SK-N-SH (cell line): ENCODE data around the gene DENND1C. TPM values are rescaled to one million over a fixed set of nuclear protein-coding genes. Genes with fewer than 3 reads are reported as not detected.

Experiments
- CTCF ChIA-PET: fragments of 300-600, 350-600 bp; formaldehyde crosslinking; extraction: SDS; loops from one replicate; lab custom pipeline; 2021; lab: Yijun Ruan, JAX
- POLR2A ChIA-PET: fragments of 350-600 bp; sonication (Branson Sonifier 250); formaldehyde crosslinking; extraction: SDS; loops from one replicate; lab custom pipeline; 2020; ENCODE audit warnings: antibody characterized with exemption, inconsistent platforms; lab: Yijun Ruan, JAX
- DNase-seq: peaks from one replicate; pipeline ENCODE4 v3.0.0; 2012
- H2AFZ ChIP-seq: fragments of 200-600 bp; sonication (generic); 2 replicates; pipeline ENCODE4 v1.8.1; 2016; ENCODE audit warnings: antibody characterized with exemption, mild to moderate bottlenecking, low read depth
- H3F3A ChIP-seq: fragments of 200-600 bp; sonication (generic); replicated peaks from 2 replicates; pipeline ENCODE3; 2016; ENCODE audit warnings: antibody characterized with exemption, mild to moderate bottlenecking; ENCODE audit not compliant: insufficient read depth
- H3K27ac ChIP-seq, 2 experiments: fragments of 200-500 bp in 1 of 2; fragments of 200-600 bp in 1 of 2; sonication (Bioruptor generic) in 1 of 2; sonication (generic), shearing (Covaris generic) in 1 of 2; 2 replicates each; pipeline versions ENCODE4 v1.5.1 to v1.6.1; 2014 to 2016; ENCODE audit warnings: low read depth in 2 of 2, inconsistent platforms in 1 of 2, low read length in 1 of 2, mild to moderate bottlenecking in 1 of 2, mixed read lengths in 1 of 2
- H3K27me3 ChIP-seq: fragments of 200-600 bp; sonication (generic), shearing (Covaris generic); 2 replicates; pipeline ENCODE4 v1.6.1; 2016; ENCODE audit warnings: mixed run types; ENCODE audit not compliant: insufficient read depth
- H3K36me3 ChIP-seq, 2 experiments: fragments of 200-500 bp in 1 of 2; fragments of 200-600 bp in 1 of 2; sonication (Bioruptor generic) in 1 of 2; sonication (generic) in 1 of 2; replicated peaks in 1 of 2; 2 replicates each; pipeline versions ENCODE3 to v1.5.1; 2014 to 2016; ENCODE audit warnings: low read length in 1 of 2, mild to moderate bottlenecking in 1 of 2; ENCODE audit not compliant: insufficient read depth in 2 of 2, control insufficient read depth in 1 of 2
- H3K4me1 ChIP-seq, 2 experiments: fragments of 200-500 bp in 1 of 2; fragments of 200-600 bp in 1 of 2; sonication (Bioruptor generic) in 1 of 2; sonication (generic), shearing (Covaris generic) in 1 of 2; 2 replicates each; pipeline versions ENCODE4 v1.5.1 to v1.6.1; 2014 to 2016; ENCODE audit warnings: low read depth in 1 of 2, low read length in 1 of 2, mixed run types in 1 of 2; ENCODE audit not compliant: insufficient read depth in 2 of 2, control insufficient read depth in 1 of 2
- H3K4me2 ChIP-seq: fragments of 200-600 bp; sonication (generic), shearing (Covaris generic); 2 replicates; pipeline ENCODE4 v1.6.1; 2017; ENCODE audit warnings: mixed run types
- H3K4me3 ChIP-seq, 2 experiments: fragments of 200-500 bp in 1 of 2; fragments of 200-600 bp in 1 of 2; sonication (Bioruptor generic) in 1 of 2; sonication (generic), shearing (Covaris generic) in 1 of 2; 2 replicates each; pipeline versions ENCODE4 v1.5.1 to v1.8.1; 2014 to 2016; ENCODE audit warnings: low read depth in 2 of 2, inconsistent platforms in 1 of 2, low read length in 1 of 2, mild to moderate bottlenecking in 1 of 2, mixed read lengths in 1 of 2, moderate library complexity in 1 of 2
- H3K79me2 ChIP-seq: fragments of 200-600 bp; sonication (generic); 2 replicates; pipeline ENCODE4 v1.8.1; 2017; ENCODE audit warnings: mild to moderate bottlenecking; ENCODE audit not compliant: insufficient read depth
- H3K9ac ChIP-seq: fragments of 200-600 bp; sonication (generic); 2 replicates; pipeline ENCODE4 v1.6.1; 2017; ENCODE audit warnings: mixed run types
- H3K9me2 ChIP-seq: fragments of 200-600 bp; sonication (generic); 2 replicates; pipeline ENCODE4 v1.6.1; 2017; ENCODE audit warnings: mixed run types
- H3K9me3 ChIP-seq: fragments of 200-600 bp; sonication (generic); 2 replicates; pipeline ENCODE4 v1.6.1; 2017; ENCODE audit warnings: mixed run types, mild to moderate bottlenecking, moderate library complexity
- H4K20me1 ChIP-seq: fragments of 200-600 bp; sonication (generic); 2 replicates; pipeline ENCODE4 v1.6.1; 2017; ENCODE audit warnings: mild to moderate bottlenecking, mixed run types; ENCODE audit not compliant: insufficient read depth
- CHD2 ChIP-seq: fragments of 150-350 bp; IDR thresholded peaks from 2 replicates; pipeline ENCODE4 v1.6.1; 2018; ENCODE audit warnings: low read length; ENCODE audit not compliant: partially characterized antibody
- ELF1 ChIP-seq: IDR thresholded peaks from 2 replicates; pipeline ENCODE4 v1.4.0; 2012
- EP300 ChIP-seq, 2 experiments: IDR thresholded peaks; 2 replicates each; pipeline versions ENCODE4 v1.4.0 to v1.6.1; 2012; ENCODE audit warnings: borderline replicate concordance in 1 of 2, low read depth in 1 of 2, low read length in 1 of 2
- EZH2phosphoT487 ChIP-seq: fragments of 200-600 bp; sonication (generic); IDR thresholded peaks from 2 replicates; pipeline ENCODE4 v1.6.1; 2017; ENCODE audit warnings: low read depth, mixed run types, mild to moderate bottlenecking, antibody characterized with exemption, moderate library complexity, borderline replicate concordance
- FOXJ3 ChIP-seq: sonication (generic); formaldehyde crosslinking; IDR thresholded peaks from 2 replicates; pipeline ENCODE4 v1.5.1; 2020; ENCODE audit warnings: mild to moderate bottlenecking, missing genetic modification reagents
- GABPA ChIP-seq: IDR thresholded peaks from 2 replicates; pipeline ENCODE4 v1.4.0; 2012; ENCODE audit warnings: low read depth, mild to moderate bottlenecking
- GATA2 ChIP-seq: sonication (generic); formaldehyde crosslinking; IDR thresholded peaks from 2 replicates; pipeline ENCODE4 v1.5.0; 2020; ENCODE audit warnings: mild to moderate bottlenecking, missing genetic modification reagents
- JUND ChIP-seq: IDR thresholded peaks from 2 replicates; pipeline ENCODE4 v1.4.0; 2012
- MAX ChIP-seq: IDR thresholded peaks from 2 replicates; pipeline ENCODE4 v1.4.0; 2012; ENCODE audit warnings: low read depth
- MXI1 ChIP-seq: IDR thresholded peaks from 2 replicates; pipeline ENCODE4 v1.6.1; 2012; ENCODE audit warnings: mild to moderate bottlenecking, low read depth, low read length, improper control_type of control experiment
- NFIC ChIP-seq: IDR thresholded peaks from 2 replicates; pipeline ENCODE4 v1.4.0; 2012; ENCODE audit warnings: borderline replicate concordance
- NRF1 ChIP-seq: IDR thresholded peaks from 2 replicates; pipeline ENCODE4 v1.6.1; 2012; ENCODE audit warnings: low read depth, mild to moderate bottlenecking, low read length
- POLR2AphosphoS5 ChIP-seq: IDR thresholded peaks from 2 replicates; pipeline ENCODE4 v1.6.1; 2012; ENCODE audit warnings: low read depth, low read length
- RFX5 ChIP-seq: IDR thresholded peaks from 2 replicates; pipeline ENCODE4 v1.6.1; 2012; ENCODE audit warnings: mild to moderate bottlenecking, improper control_type of control experiment, low read length
- SMC3 ChIP-seq: IDR thresholded peaks from 2 replicates; pipeline ENCODE4 v1.6.1; 2012; ENCODE audit warnings: low read depth, low read length, improper control_type of control experiment
- TAF1 ChIP-seq: IDR thresholded peaks from 2 replicates; pipeline ENCODE4 v1.6.1; 2012; ENCODE audit warnings: low read depth, mild to moderate bottlenecking, low read length, moderate library complexity, borderline replicate concordance
- TEAD4 ChIP-seq: IDR thresholded peaks from 2 replicates; pipeline ENCODE4 v1.4.0; 2012; ENCODE audit warnings: mild to moderate bottlenecking, borderline replicate concordance; ENCODE audit not compliant: insufficient read depth
- USF2 ChIP-seq: fragments of 150-350 bp; IDR thresholded peaks from 2 replicates; pipeline ENCODE4 v1.6.1; 2017; ENCODE audit warnings: antibody characterized with exemption, low read length, low read depth, borderline replicate concordance
- WGBS: methylation state at CpG from one replicate; pipeline ENCODE4 v1.1.6; 2017; ENCODE audit warnings: low lambda C conversion rate; 5-methylcytosine and 5-hydroxymethylcytosine counted together
- polyA plus RNA-seq, 3 experiments: library from polyadenylated mRNA; depleted of rRNA; stranded (reverse); fragments of >200 nt; gene quantifications; 2 replicates each; pipeline ENCODE4 v1.2.3, GENCODE V29; 2012
- TF ChIP-seq, protein P1 (sequence below): IDR thresholded peaks from 2 replicates; pipeline ENCODE4 v1.6.1; 2012; ENCODE audit warnings: mild to moderate bottlenecking, low read depth, low read length, moderate library complexity
- TF ChIP-seq, protein P2 (sequence below): fragments of 200-600 bp; sonication (generic); IDR thresholded peaks from 2 replicates; pipeline ENCODE4 v1.6.1; 2017; ENCODE audit warnings: antibody characterized with exemption, mild to moderate bottlenecking, moderate library complexity
- TF ChIP-seq, protein P3 (sequence below): IDR thresholded peaks from 2 replicates; pipeline ENCODE4 v1.4.0; 2012; ENCODE audit warnings: low read depth, borderline replicate concordance

DENND1C gene
- polyA plus RNA-seq, 1 of the 3 experiments (the other 2 are of a cell fraction), result 0.05 TPM

GRCh38 chr19:6510618-6511017 is 29.0 kb upstream of the DENND1C start:
- Histone ChIP-seq H3K27ac (no peak overlapping the region), H3K4me1 (no peaks in the 10 kb centered on the region), H3K9me3 (no peaks in the 10 kb centered on the region), H4K20me1 (no peaks in the 10 kb centered on the region), H3K4me3 (no peak overlapping the region), H2AFZ (no peak overlapping the region), H3K9me2 (no peaks in the 10 kb centered on the region), H3K9ac (no peak overlapping the region), H3K79me2 (no peaks in the 10 kb centered on the region), H3K27me3 (no peaks in the 10 kb centered on the region), H3K36me3 (no peaks in the 10 kb centered on the region), H3K4me2 (no peak overlapping the region), H3F3A (no peaks in the 10 kb centered on the region)
- 58% methylated on average over 5 of the region's 7 CpGs for WGBS
- POLR2A ChIA-PET, result no interaction called here
- DNase-seq, result no peak
- TF ChIP-seq TAF1, result no peak
- no peak for TF ChIP-seq SMC3
- TF ChIP-seq RFX5, result no peak
- no peak for TF ChIP-seq FOXJ3
- no peak for TF ChIP-seq TEAD4
- no peak for TF ChIP-seq ELF1
- no peak for TF ChIP-seq EP300 (IDR thresholded peaks at IDR 0.05; ENCODE audit: borderline replicate concordance in 1 of 2, low read depth in 1 of 2, low read length in 1 of 2)
- no peak for TF ChIP-seq EZH2phosphoT487
- no peak for TF ChIP-seq JUND
- CTCF ChIA-PET, result no interaction called here

- ChIA-PET CTCF (no interaction called here), POLR2A (no interaction called here)
- 80% methylated on average over 17 of the region's 20 CpGs for WGBS
Measured at GRCh38 chr19:6509118-6509971, 27.8 kb upstream of the DENND1C start.

More at GRCh38 chr19:6509118-6509971, 27.8 kb upstream of the DENND1C start:
- H3K27ac ChIP-seq, result no peak overlapping the region
- no peaks in the 10 kb centered on the region for H3K9me3 ChIP-seq
- H3K36me3 ChIP-seq, result no peaks in the 10 kb centered on the region
- no peak overlapping the region for H3K4me3 ChIP-seq
- H2AFZ ChIP-seq, result no peak overlapping the region
- DNase-seq, result no peak
- no peaks in the 10 kb centered on the region for H4K20me1 ChIP-seq
- no peak overlapping the region for H3K9ac ChIP-seq
- no peaks in the 10 kb centered on the region for H3K9me2 ChIP-seq
- H3K4me1 ChIP-seq, result no peaks in the 10 kb centered on the region
- no peaks in the 10 kb centered on the region for H3K27me3 ChIP-seq
- TF ChIP-seq JUND (no peak), CHD2 (no peak), NRF1 (no peak), GABPA (no peak), MXI1 (no peak), POLR2AphosphoS5 (no peak), EZH2phosphoT487 (no peak), MAX (no peak), SMC3 (no peak), FOXJ3 (no peak), NFIC (no peak), USF2 (no peak), GATA2 (CRISPR knock-in tag) (no peak)
- TF ChIP-seq, protein P1, sequence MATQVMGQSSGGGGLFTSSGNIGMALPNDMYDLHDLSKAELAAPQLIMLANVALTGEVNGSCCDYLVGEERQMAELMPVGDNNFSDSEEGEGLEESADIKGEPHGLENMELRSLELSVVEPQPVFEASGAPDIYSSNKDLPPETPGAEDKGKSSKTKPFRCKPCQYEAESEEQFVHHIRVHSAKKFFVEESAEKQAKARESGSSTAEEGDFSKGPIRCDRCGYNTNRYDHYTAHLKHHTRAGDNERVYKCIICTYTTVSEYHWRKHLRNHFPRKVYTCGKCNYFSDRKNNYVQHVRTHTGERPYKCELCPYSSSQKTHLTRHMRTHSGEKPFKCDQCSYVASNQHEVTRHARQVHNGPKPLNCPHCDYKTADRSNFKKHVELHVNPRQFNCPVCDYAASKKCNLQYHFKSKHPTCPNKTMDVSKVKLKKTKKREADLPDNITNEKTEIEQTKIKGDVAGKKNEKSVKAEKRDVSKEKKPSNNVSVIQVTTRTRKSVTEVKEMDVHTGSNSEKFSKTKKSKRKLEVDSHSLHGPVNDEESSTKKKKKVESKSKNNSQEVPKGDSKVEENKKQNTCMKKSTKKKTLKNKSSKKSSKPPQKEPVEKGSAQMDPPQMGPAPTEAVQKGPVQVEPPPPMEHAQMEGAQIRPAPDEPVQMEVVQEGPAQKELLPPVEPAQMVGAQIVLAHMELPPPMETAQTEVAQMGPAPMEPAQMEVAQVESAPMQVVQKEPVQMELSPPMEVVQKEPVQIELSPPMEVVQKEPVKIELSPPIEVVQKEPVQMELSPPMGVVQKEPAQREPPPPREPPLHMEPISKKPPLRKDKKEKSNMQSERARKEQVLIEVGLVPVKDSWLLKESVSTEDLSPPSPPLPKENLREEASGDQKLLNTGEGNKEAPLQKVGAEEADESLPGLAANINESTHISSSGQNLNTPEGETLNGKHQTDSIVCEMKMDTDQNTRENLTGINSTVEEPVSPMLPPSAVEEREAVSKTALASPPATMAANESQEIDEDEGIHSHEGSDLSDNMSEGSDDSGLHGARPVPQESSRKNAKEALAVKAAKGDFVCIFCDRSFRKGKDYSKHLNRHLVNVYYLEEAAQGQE, result no peak
- TF ChIP-seq, protein P2, sequence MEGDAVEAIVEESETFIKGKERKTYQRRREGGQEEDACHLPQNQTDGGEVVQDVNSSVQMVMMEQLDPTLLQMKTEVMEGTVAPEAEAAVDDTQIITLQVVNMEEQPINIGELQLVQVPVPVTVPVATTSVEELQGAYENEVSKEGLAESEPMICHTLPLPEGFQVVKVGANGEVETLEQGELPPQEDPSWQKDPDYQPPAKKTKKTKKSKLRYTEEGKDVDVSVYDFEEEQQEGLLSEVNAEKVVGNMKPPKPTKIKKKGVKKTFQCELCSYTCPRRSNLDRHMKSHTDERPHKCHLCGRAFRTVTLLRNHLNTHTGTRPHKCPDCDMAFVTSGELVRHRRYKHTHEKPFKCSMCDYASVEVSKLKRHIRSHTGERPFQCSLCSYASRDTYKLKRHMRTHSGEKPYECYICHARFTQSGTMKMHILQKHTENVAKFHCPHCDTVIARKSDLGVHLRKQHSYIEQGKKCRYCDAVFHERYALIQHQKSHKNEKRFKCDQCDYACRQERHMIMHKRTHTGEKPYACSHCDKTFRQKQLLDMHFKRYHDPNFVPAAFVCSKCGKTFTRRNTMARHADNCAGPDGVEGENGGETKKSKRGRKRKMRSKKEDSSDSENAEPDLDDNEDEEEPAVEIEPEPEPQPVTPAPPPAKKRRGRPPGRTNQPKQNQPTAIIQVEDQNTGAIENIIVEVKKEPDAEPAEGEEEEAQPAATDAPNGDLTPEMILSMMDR, result no peak
- TF ChIP-seq, protein P3, sequence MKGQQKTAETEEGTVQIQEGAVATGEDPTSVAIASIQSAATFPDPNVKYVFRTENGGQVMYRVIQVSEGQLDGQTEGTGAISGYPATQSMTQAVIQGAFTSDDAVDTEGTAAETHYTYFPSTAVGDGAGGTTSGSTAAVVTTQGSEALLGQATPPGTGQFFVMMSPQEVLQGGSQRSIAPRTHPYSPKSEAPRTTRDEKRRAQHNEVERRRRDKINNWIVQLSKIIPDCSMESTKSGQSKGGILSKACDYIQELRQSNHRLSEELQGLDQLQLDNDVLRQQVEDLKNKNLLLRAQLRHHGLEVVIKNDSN, result no peak
- H3K4me2 ChIP-seq, result no peak overlapping the region
- no peaks in the 10 kb centered on the region for H3K79me2 ChIP-seq
- H3F3A ChIP-seq, result no peaks in the 10 kb centered on the region
